ENCODE data around the gene MYH7. TPM values are rescaled to one million over a fixed set of nuclear protein-coding genes. Genes with fewer than 3 reads are reported as not detected.

MYH7 gene
- polyA plus RNA-seq, 1 donor from 2014 or later: 0.12 TPM

- H3K27me3 ChIP-seq (ENCODE audit: insufficient read depth, low read depth, low read length): no peaks in the 10 kb centered on the region
- H3K79me2 ChIP-seq (replicated peaks; ENCODE audit: insufficient read depth, low read length): no peaks in the 10 kb centered on the region
- no peaks in the 10 kb centered on the region for H3K36me3 ChIP-seq (ENCODE audit: insufficient read depth, low read length)
- H3K9me2 ChIP-seq (ENCODE audit: insufficient read depth, low read length): no peaks in the 10 kb centered on the region
- H3K4me3 ChIP-seq (ENCODE audit: low read length): peak overlapping the region; percentile 21
- peak overlapping the region; percentile 60 for H3K27ac ChIP-seq (ENCODE audit: low read length)
- peak overlapping the region; percentile 34 for H3K9ac ChIP-seq (ENCODE audit: low read length)
- no peak overlapping the region for H3K4me2 ChIP-seq (ENCODE audit: low read length)
- no peaks in the 10 kb centered on the region for H3K9me3 ChIP-seq (ENCODE audit: low read length)
- no peaks in the 10 kb centered on the region for H4K20me1 ChIP-seq (ENCODE audit: insufficient read depth)
- no peak for TF ChIP-seq REST (IDR thresholded peaks at IDR 0.05; ENCODE audit: borderline replicate concordance)
- TF ChIP-seq POLR2AphosphoS5 (IDR thresholded peaks at IDR 0.05): no peak
- no peak for TF ChIP-seq RAD21 (conservative IDR thresholded peaks at IDR 0.05)
- TF ChIP-seq SMC3 (conservative IDR thresholded peaks at IDR 0.05; ENCODE audit: poor library complexity): no peak
- no peak for TF ChIP-seq MXI1 (conservative IDR thresholded peaks at IDR 0.05; ENCODE audit: poor library complexity, severe bottlenecking)
- no peak for TF ChIP-seq EP300 (conservative IDR thresholded peaks at IDR 0.05; ENCODE audit: poor library complexity, severe bottlenecking)
- TF ChIP-seq EZH2 (IDR thresholded peaks at IDR 0.05; ENCODE audit: borderline replicate concordance, insufficient read depth, low read length, poor library complexity, severe bottlenecking): no peak
- H2AFZ ChIP-seq (ENCODE audit: low read depth, low read length): peak overlapping the region; percentile 12
- H3F3A ChIP-seq (ENCODE audit: insufficient read depth, low read length, poor library complexity, severe bottlenecking): no peaks in the 10 kb centered on the region
Measured at GRCh38 chr14:23415821-23416778, 19.4 kb downstream of the MYH7 start.

DNA sequence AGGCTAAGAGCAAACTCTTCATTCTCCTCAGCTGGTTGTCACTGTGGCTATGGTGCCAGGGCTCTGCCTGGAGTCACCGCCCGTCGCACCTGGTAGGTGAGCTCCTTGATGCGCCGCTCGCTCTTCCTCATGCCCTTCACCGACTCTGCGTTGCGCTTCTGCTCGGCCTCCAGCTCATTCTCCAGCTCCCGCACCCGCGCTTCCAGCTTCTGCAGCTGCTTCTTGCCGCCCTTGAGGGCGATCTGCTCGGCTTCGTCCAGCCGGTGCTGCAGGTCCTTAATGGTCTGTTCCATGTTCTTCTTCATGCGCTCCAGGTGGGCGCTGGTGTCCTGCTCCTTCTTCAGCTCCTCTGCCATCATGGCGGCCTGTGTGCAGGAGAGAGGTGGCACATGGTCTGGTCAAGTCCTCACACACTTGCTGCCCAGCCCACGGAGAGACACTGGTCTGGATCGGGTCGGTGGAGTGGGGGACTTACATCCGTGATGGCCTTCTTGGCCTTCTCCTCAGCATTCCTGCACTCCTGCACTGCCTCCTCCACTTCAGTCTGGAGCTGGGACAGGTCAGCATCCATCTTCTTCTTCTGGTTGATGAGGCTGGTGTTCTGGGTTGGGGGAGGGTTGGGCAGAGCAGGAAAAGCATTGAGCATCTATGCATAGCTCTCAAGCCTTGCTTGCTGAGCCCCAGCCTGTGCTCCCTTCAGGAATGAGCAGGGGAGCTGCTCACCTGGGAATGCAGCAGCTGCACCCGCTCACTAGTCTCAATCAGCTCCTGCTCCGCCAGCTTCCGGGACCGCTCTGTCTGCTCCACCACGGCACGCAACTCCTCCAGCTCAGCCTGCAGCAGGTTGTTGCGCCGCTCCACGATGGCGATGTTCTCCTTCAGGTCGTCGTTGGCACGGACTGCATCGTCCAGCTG is 20.3 kb downstream of the MYH7 start:
- H3K36me3 ChIP-seq (ENCODE audit: insufficient read depth, low read length): no peaks in the 10 kb centered on the region
- H3F3A ChIP-seq (ENCODE audit: insufficient read depth, low read length, poor library complexity, severe bottlenecking): no peaks in the 10 kb centered on the region
- TF ChIP-seq, protein P1, sequence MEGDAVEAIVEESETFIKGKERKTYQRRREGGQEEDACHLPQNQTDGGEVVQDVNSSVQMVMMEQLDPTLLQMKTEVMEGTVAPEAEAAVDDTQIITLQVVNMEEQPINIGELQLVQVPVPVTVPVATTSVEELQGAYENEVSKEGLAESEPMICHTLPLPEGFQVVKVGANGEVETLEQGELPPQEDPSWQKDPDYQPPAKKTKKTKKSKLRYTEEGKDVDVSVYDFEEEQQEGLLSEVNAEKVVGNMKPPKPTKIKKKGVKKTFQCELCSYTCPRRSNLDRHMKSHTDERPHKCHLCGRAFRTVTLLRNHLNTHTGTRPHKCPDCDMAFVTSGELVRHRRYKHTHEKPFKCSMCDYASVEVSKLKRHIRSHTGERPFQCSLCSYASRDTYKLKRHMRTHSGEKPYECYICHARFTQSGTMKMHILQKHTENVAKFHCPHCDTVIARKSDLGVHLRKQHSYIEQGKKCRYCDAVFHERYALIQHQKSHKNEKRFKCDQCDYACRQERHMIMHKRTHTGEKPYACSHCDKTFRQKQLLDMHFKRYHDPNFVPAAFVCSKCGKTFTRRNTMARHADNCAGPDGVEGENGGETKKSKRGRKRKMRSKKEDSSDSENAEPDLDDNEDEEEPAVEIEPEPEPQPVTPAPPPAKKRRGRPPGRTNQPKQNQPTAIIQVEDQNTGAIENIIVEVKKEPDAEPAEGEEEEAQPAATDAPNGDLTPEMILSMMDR (IDR thresholded peaks at IDR 0.05; ENCODE audit: poor library complexity, severe bottlenecking): no peak
- TF ChIP-seq MXI1 (conservative IDR thresholded peaks at IDR 0.05; ENCODE audit: poor library complexity, severe bottlenecking) (no peak), TAF1 (IDR thresholded peaks at IDR 0.05; ENCODE audit: low read depth) (no peak), EP300 (conservative IDR thresholded peaks at IDR 0.05; ENCODE audit: poor library complexity, severe bottlenecking) (no peak), POLR2AphosphoS5 (IDR thresholded peaks at IDR 0.05) (no peak)
- no peak overlapping the region for H2AFZ ChIP-seq (ENCODE audit: low read depth, low read length)
- no peaks in the 10 kb centered on the region for H4K20me1 ChIP-seq (ENCODE audit: insufficient read depth)
- no peaks in the 10 kb centered on the region for H3K27me3 ChIP-seq (ENCODE audit: insufficient read depth, low read depth, low read length)
- H3K79me2 ChIP-seq (replicated peaks; ENCODE audit: insufficient read depth, low read length): no peaks in the 10 kb centered on the region
- H3K4me3 ChIP-seq (ENCODE audit: low read length): no peak overlapping the region
- H3K27ac ChIP-seq (ENCODE audit: low read length): no peak overlapping the region
- H3K4me2 ChIP-seq (ENCODE audit: low read length): no peak overlapping the region
- no peaks in the 10 kb centered on the region for H3K9me2 ChIP-seq (ENCODE audit: insufficient read depth, low read length)
- H3K9ac ChIP-seq (ENCODE audit: low read length): no peak overlapping the region
- H3K9me3 ChIP-seq (ENCODE audit: low read length): no peaks in the 10 kb centered on the region

Measured in neural cell (in vitro differentiated cells).